ENCODE results near the gene ITIH5.
A peak's percentile ranks its signal among the peaks of the same experiment; 100 is the strongest.

The ITIH5 gene

GRCh38 chr10:7572391-7572790 is 94.4 kb downstream of the ITIH5 start:
- Histone ChIP-seq H3K4me3 (ENCODE audit: low read depth in 1 of 2, low read length in 2 of 2) (no peak overlapping the region), H3K27me3 (ENCODE audit: control insufficient read depth in 1 of 2, insufficient read depth in 2 of 2, low read length in 2 of 2) (no peaks in the 10 kb centered on the region), H3K36me3 (ENCODE audit: control insufficient read depth in 1 of 2, insufficient read depth in 2 of 2, low read length in 2 of 2) (no peaks in the 10 kb centered on the region), H3K9me3 (ENCODE audit: control insufficient read depth in 1 of 2, low read length in 2 of 2) (no peaks in the 10 kb centered on the region), H3K27ac (ENCODE audit: low read depth, low read length) (no peak overlapping the region), H3K4me1 (ENCODE audit: control insufficient read depth in 1 of 2, insufficient read depth in 2 of 2, low read length in 2 of 2) (peaks cover 0 to 4% of the 10 kb centered on the region in 2 donors), H3K9ac (ENCODE audit: low read depth in 1 of 2, low read length in 2 of 2) (no peak overlapping the region)

GRCh38 chr10:7571981-7572380 is 94.8 kb downstream of the ITIH5 start:
- H3K27ac ChIP-seq (ENCODE audit: low read depth, low read length) = no peak overlapping the region
- H3K9ac ChIP-seq (ENCODE audit: low read depth in 1 of 2, low read length in 2 of 2) = no peak overlapping the region
- peaks cover 0 to 4% of the 10 kb centered on the region in 2 donors for H3K4me1 ChIP-seq (ENCODE audit: control insufficient read depth in 1 of 2, insufficient read depth in 2 of 2, low read length in 2 of 2)
- no peaks in the 10 kb centered on the region for H3K27me3 ChIP-seq (ENCODE audit: control insufficient read depth in 1 of 2, insufficient read depth in 2 of 2, low read length in 2 of 2)
- H3K9me3 ChIP-seq (ENCODE audit: control insufficient read depth in 1 of 2, low read length in 2 of 2) = no peaks in the 10 kb centered on the region
- H3K36me3 ChIP-seq (ENCODE audit: control insufficient read depth in 1 of 2, insufficient read depth in 2 of 2, low read length in 2 of 2) = no peaks in the 10 kb centered on the region
- H3K4me3 ChIP-seq (ENCODE audit: low read depth in 1 of 2, low read length in 2 of 2) = no peak overlapping the region

GRCh38 chr10:7567911-7568620 is 98.7 kb downstream of the ITIH5 start:
- Histone ChIP-seq H3K27me3 (ENCODE audit: control insufficient read depth in 1 of 2, insufficient read depth in 2 of 2, low read length in 2 of 2) (no peaks in the 10 kb centered on the region), H3K27ac (ENCODE audit: low read depth, low read length) (no peak overlapping the region), H3K4me3 (ENCODE audit: low read depth in 1 of 2, low read length in 2 of 2) (no peak overlapping the region), H3K9me3 (ENCODE audit: control insufficient read depth in 1 of 2, low read length in 2 of 2) (no peaks in the 10 kb centered on the region), H3K9ac (ENCODE audit: low read depth in 1 of 2, low read length in 2 of 2) (no peak overlapping the region), H3K4me1 (ENCODE audit: control insufficient read depth in 1 of 2, insufficient read depth in 2 of 2, low read length in 2 of 2) (peaks cover 1 to 10% of the 10 kb centered on the region in 2 donors), H3K36me3 (ENCODE audit: control insufficient read depth in 1 of 2, insufficient read depth in 2 of 2, low read length in 2 of 2) (no peaks in the 10 kb centered on the region)

- Histone ChIP-seq H3K27ac (ENCODE audit: low read depth, low read length) (no peak overlapping the region), H3K4me1 (ENCODE audit: control insufficient read depth in 1 of 2, insufficient read depth in 2 of 2, low read length in 2 of 2) (peaks cover 3 to 11% of the 10 kb centered on the region in 2 donors), H3K9me3 (ENCODE audit: control insufficient read depth in 1 of 2, low read length in 2 of 2) (no peaks in the 10 kb centered on the region), H3K9ac (ENCODE audit: low read depth in 1 of 2, low read length in 2 of 2) (no peak overlapping the region), H3K4me3 (ENCODE audit: low read depth in 1 of 2, low read length in 2 of 2) (no peak overlapping the region), H3K27me3 (ENCODE audit: control insufficient read depth in 1 of 2, insufficient read depth in 2 of 2, low read length in 2 of 2) (no peaks in the 10 kb centered on the region), H3K36me3 (ENCODE audit: control insufficient read depth in 1 of 2, insufficient read depth in 2 of 2, low read length in 2 of 2) (no peaks in the 10 kb centered on the region)
Observed at GRCh38 chr10:7566891-7567290, 99.9 kb downstream of the ITIH5 start.

- Histone ChIP-seq H3K9me3 (ENCODE audit: control insufficient read depth in 1 of 2, low read length in 2 of 2) (no peaks in the 10 kb centered on the region), H3K27ac (ENCODE audit: low read depth, low read length) (no peak overlapping the region), H3K9ac (ENCODE audit: low read depth in 1 of 2, low read length in 2 of 2) (no peak overlapping the region), H3K27me3 (ENCODE audit: control insufficient read depth in 1 of 2, insufficient read depth in 2 of 2, low read length in 2 of 2) (no peaks in the 10 kb centered on the region), H3K4me3 (ENCODE audit: low read depth in 1 of 2, low read length in 2 of 2) (no peak overlapping the region), H3K36me3 (ENCODE audit: control insufficient read depth in 1 of 2, insufficient read depth in 2 of 2, low read length in 2 of 2) (no peaks in the 10 kb centered on the region), H3K4me1 (ENCODE audit: control insufficient read depth in 1 of 2, insufficient read depth in 2 of 2, low read length in 2 of 2) (peaks cover 3 to 19% of the 10 kb centered on the region in 2 donors)
Observed at GRCh38 chr10:7565871-7566270, 100.9 kb downstream of the ITIH5 start.

GRCh38 chr10:7563770-7564169 is 103.0 kb downstream of the ITIH5 start:
- Histone ChIP-seq H3K27me3 (ENCODE audit: control insufficient read depth in 1 of 2, insufficient read depth in 2 of 2, low read length in 2 of 2) (no peaks in the 10 kb centered on the region), H3K9me3 (ENCODE audit: control insufficient read depth in 1 of 2, low read length in 2 of 2) (no peaks in the 10 kb centered on the region), H3K36me3 (ENCODE audit: control insufficient read depth in 1 of 2, insufficient read depth in 2 of 2, low read length in 2 of 2) (no peaks in the 10 kb centered on the region), H3K9ac (ENCODE audit: low read depth in 1 of 2, low read length in 2 of 2) (no peak overlapping the region), H3K27ac (ENCODE audit: low read depth, low read length) (peak overlapping the region; percentile 0), H3K4me3 (ENCODE audit: low read depth in 1 of 2, low read length in 2 of 2) (no peak overlapping the region), H3K4me1 (ENCODE audit: control insufficient read depth in 1 of 2, insufficient read depth in 2 of 2, low read length in 2 of 2) (peaks cover 3 to 19% of the 10 kb centered on the region in 2 donors)

- Histone ChIP-seq H3K4me1 (ENCODE audit: control insufficient read depth in 1 of 2, insufficient read depth in 2 of 2, low read length in 2 of 2) (peaks cover 3 to 19% of the 10 kb centered on the region in 2 donors), H3K9ac (ENCODE audit: low read depth in 1 of 2, low read length in 2 of 2) (no peak overlapping the region), H3K27me3 (ENCODE audit: control insufficient read depth in 1 of 2, insufficient read depth in 2 of 2, low read length in 2 of 2) (no peaks in the 10 kb centered on the region), H3K36me3 (ENCODE audit: control insufficient read depth in 1 of 2, insufficient read depth in 2 of 2, low read length in 2 of 2) (no peaks in the 10 kb centered on the region), H3K9me3 (ENCODE audit: control insufficient read depth in 1 of 2, low read length in 2 of 2) (no peaks in the 10 kb centered on the region), H3K27ac (ENCODE audit: low read depth, low read length) (peak overlapping the region; percentile 0), H3K4me3 (ENCODE audit: low read depth in 1 of 2, low read length in 2 of 2) (no peak overlapping the region)
Observed at GRCh38 chr10:7563368-7563767, 103.4 kb downstream of the ITIH5 start.

- no peaks in the 10 kb centered on the region for H3K9me3 ChIP-seq (ENCODE audit: control insufficient read depth in 1 of 2, low read length in 2 of 2)
- H3K4me1 ChIP-seq (ENCODE audit: control insufficient read depth in 1 of 2, insufficient read depth in 2 of 2, low read length in 2 of 2) = peaks cover 3 to 19% of the 10 kb centered on the region in 2 donors
- H3K36me3 ChIP-seq (ENCODE audit: control insufficient read depth in 1 of 2, insufficient read depth in 2 of 2, low read length in 2 of 2) = no peaks in the 10 kb centered on the region
- no peak overlapping the region for H3K4me3 ChIP-seq (ENCODE audit: low read depth in 1 of 2, low read length in 2 of 2)
- no peaks in the 10 kb centered on the region for H3K27me3 ChIP-seq (ENCODE audit: control insufficient read depth in 1 of 2, insufficient read depth in 2 of 2, low read length in 2 of 2)
- H3K9ac ChIP-seq (ENCODE audit: low read depth in 1 of 2, low read length in 2 of 2) = no peak overlapping the region
- H3K27ac ChIP-seq (ENCODE audit: low read depth, low read length) = no peak overlapping the region
Observed at GRCh38 chr10:7561985-7562384, 104.8 kb downstream of the ITIH5 start.

- Histone ChIP-seq H3K27me3 (ENCODE audit: control insufficient read depth in 1 of 2, insufficient read depth in 2 of 2, low read length in 2 of 2) (no peaks in the 10 kb centered on the region), H3K27ac (ENCODE audit: low read depth, low read length) (peak overlapping the region; percentile 20), H3K9me3 (ENCODE audit: control insufficient read depth in 1 of 2, low read length in 2 of 2) (no peaks in the 10 kb centered on the region), H3K36me3 (ENCODE audit: control insufficient read depth in 1 of 2, insufficient read depth in 2 of 2, low read length in 2 of 2) (no peaks in the 10 kb centered on the region), H3K4me1 (ENCODE audit: control insufficient read depth in 1 of 2, insufficient read depth in 2 of 2, low read length in 2 of 2) (peaks cover 3 to 19% of the 10 kb centered on the region in 2 donors), H3K4me3 (ENCODE audit: low read depth in 1 of 2, low read length in 2 of 2) (no peak overlapping the region), H3K9ac (ENCODE audit: low read depth in 1 of 2, low read length in 2 of 2) (no peak overlapping the region)
Observed at GRCh38 chr10:7561216-7561893, 105.4 kb downstream of the ITIH5 start.

GRCh38 chr10:7560519-7560918 is 106.2 kb downstream of the ITIH5 start:
- no peaks in the 10 kb centered on the region for H3K9me3 ChIP-seq (ENCODE audit: control insufficient read depth in 1 of 2, low read length in 2 of 2)
- no peaks in the 10 kb centered on the region for H3K27me3 ChIP-seq (ENCODE audit: control insufficient read depth in 1 of 2, insufficient read depth in 2 of 2, low read length in 2 of 2)
- H3K27ac ChIP-seq (ENCODE audit: low read depth, low read length) = no peak overlapping the region
- no peak overlapping the region for H3K9ac ChIP-seq (ENCODE audit: low read depth in 1 of 2, low read length in 2 of 2)
- no peaks in the 10 kb centered on the region for H3K36me3 ChIP-seq (ENCODE audit: control insufficient read depth in 1 of 2, insufficient read depth in 2 of 2, low read length in 2 of 2)
- no peak overlapping the region for H3K4me3 ChIP-seq (ENCODE audit: low read depth in 1 of 2, low read length in 2 of 2)
- peaks cover 3 to 19% of the 10 kb centered on the region in 2 donors for H3K4me1 ChIP-seq (ENCODE audit: control insufficient read depth in 1 of 2, insufficient read depth in 2 of 2, low read length in 2 of 2)

All from duodenal mucosa (tissue), 2 donors.